GM21390 (cell line): ENCODE results near the gene GRIA2.
"Not testable (repeated sequence)": the region's sequence is repeated elsewhere in the genome, so short reads cannot be mapped to it uniquely, and the experiment has no call there.

Source experiments
- ATAC-seq: cut with Tn5 transposase; IDR thresholded peaks from one replicate; pipeline ENCODE4 v1.9.1; 2021; ENCODE audit not compliant: unreplicated experiment

GRIA2 gene

DNA sequence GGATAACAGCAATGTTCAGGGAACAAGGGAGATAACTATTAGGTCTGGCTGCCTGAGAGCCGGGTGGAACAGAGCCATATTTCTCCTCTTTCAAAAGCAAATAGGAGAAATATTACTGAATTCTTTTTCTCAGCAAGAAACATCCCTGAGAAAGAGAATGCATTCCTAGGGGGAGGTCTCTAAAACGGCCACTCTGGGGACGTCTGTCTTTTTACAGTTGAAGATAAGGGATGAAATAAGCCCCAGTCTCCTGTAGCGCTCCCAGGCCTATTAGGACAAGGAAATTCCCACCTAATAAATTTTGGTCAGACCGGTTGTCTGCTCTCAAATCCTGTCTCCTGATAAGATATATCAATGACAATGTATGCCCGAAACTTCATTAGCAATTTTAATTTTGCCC lies 37.6 kb downstream of the GRIA2 start:
- ATAC-seq = not testable (repeated sequence)

- no peak for ATAC-seq
Observed at GRCh38 chr4:157265281-157265680, 44.8 kb downstream of the GRIA2 start.

- ATAC-seq = no peak
Observed at GRCh38 chr4:157270108-157270507, 49.6 kb downstream of the GRIA2 start.

GRCh38 chr4:157270552-157270951 lies 50.0 kb downstream of the GRIA2 start:
- no peak for ATAC-seq

GRCh38 chr4:157271166-157271869 lies 50.8 kb downstream of the GRIA2 start:
- ATAC-seq = no peak

DNA sequence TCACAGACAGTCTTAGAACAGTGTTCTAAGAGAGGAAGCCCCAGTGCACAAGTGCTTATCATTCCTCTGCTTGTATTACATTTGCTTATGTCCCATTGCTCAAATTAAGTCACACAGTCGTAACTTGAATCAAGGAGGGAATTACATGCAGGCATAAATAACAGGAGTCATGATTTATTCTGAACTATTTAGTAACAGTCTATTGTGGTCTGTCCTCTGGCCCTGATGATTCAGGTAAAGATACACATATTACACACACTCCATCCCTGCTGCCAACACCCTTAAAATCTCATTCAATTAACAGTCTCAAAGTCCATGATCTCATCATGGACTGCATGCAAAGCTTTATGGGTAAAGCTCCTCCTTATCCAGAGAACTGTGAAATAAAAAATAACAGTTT lies 60.1 kb downstream of the GRIA2 start:
- no peak for ATAC-seq

- ATAC-seq = no peak
Observed at GRCh38 chr4:157282019-157282418, 61.5 kb downstream of the GRIA2 start.

DNA sequence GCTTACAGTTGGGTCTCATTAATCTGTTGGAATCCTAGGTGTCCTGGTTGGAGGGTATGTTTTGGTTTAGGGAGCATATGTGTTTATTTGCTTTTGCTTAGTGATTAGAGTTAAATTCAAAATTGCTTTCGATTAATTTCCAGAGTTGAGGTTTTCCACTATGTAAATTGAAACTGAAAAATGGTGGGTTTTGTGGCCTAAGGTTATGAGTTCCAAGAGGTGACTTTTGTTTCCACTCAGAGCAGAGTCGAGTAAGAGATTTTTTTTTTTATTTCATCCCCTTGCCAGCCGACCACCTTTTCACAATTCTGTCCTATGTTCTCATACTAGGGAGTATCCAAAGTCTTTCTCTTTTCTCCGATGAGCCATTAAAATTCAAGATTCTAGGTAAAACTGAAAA lies 66.9 kb downstream of the GRIA2 start:
- no peak for ATAC-seq

DNA sequence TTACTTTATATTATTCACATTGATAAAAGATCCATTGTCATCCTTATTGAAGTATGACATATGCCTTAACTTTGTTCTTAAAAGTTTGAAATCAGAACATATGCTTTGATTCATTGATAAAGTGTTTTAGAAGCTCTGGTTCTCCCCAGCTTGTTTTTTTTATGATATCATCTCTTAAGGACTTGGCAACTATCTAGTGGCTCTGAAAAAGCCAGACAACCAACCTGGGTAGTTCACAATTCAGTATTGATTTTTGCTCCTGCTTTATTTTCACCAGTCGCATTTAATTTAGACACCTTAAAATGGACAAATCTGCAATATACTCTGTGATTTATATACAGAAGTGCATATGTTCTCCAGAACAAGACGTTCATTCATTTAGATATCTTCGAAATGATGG lies 70.1 kb downstream of the GRIA2 start:
- ATAC-seq = no peak

DNA sequence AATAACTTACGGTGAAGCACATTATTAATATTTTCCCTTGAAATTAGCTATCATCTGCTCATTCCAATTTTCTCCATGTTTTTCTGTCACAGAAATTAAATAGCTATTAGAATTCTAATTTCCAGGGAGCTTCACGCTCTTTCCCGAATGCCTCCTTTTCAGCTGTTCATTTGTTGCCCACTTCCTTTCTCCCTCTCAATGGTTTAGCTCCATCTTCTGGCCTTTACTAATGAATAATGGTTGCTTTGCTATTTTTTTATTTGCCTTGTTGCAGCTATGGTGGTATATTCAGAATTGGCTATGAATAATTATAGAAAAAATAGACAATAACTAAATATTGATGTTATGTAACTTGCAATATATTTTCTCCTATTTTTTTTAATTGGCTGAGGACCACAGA lies 70.5 kb downstream of the GRIA2 start:
- no peak for ATAC-seq

DNA sequence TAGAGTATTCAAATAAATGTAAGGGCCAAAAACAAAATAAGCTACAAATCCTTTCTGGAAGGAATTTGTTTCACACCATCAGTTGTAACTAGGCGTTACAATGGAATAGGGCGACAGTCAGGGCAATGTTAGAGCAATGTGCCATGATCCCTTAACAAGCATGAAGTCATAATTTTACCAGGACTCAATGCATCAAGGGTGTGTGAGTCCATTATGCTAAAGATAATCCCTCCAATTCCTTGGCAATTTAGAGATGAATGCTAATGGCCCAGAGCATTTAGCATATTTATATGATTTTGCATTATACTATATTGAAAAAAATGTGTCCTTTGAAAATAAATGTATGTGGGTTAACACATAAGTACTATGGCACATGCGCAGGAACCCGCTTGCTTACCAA lies 73.1 kb downstream of the GRIA2 start:
- ATAC-seq = no peak

GRCh38 chr4:157294575-157294974 lies 74.0 kb downstream of the GRIA2 start:
- no peak for ATAC-seq

DNA sequence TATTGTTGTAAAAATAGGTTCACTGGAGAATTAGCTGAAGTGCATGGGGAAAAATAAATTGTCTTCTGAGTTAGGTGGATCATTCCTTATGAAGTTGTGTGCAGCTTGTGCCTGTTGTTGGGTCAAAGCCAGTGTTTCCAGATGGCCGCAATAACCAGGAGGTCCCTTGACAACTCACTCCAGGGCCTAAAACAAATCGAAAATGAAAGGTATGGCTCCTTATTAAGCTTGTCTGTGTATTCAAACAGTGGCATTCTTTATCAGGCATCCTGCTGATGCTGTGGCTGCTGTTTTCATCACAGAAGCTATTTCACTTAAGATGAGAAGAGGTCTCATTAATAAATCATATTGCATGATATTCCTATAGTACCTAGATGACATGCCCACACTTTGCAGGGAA lies 80.2 kb downstream of the GRIA2 start:
- no peak for ATAC-seq

DNA sequence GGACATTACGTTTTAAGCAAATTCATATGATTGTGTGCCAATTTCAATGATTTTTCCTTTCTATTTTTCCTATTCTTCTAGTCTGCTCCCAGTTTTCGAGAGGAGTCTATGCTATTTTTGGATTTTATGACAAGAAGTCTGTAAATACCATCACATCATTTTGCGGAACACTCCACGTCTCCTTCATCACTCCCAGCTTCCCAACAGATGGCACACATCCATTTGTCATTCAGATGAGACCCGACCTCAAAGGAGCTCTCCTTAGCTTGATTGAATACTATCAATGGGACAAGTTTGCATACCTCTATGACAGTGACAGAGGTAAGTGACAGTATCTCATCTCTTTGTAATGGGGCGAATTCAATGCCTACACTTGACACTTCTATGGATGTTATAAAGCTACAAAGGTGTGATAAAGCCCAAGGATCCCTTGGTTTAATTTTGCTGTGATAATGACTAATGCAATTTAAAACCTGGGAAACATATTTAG lies 83.0 kb downstream of the GRIA2 start:
- no peak for ATAC-seq

GRCh38 chr4:157304769-157305168 lies 84.2 kb downstream of the GRIA2 start:
- ATAC-seq = no peak

GRCh38 chr4:157312702-157313101 lies 92.2 kb downstream of the GRIA2 start:
- no peak for ATAC-seq

DNA sequence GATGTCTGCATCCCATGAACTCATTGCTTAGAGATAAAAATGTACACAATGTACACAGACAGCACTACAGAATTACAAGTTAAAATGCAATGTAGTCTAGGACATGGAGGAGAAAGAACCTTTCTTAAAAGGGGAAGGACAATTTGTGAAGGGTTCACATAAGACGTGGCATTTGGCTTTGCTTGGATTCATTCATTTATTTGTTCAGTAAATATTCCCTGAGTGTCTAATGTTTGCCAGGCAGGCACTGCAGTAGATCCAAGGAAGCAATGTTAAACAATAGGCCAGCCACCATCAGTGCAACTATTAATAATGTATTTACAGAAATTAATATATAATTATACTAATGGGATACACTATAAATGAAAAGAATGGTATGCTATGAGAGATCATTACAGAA lies 94.4 kb downstream of the GRIA2 start:
- no peak for ATAC-seq

DNA sequence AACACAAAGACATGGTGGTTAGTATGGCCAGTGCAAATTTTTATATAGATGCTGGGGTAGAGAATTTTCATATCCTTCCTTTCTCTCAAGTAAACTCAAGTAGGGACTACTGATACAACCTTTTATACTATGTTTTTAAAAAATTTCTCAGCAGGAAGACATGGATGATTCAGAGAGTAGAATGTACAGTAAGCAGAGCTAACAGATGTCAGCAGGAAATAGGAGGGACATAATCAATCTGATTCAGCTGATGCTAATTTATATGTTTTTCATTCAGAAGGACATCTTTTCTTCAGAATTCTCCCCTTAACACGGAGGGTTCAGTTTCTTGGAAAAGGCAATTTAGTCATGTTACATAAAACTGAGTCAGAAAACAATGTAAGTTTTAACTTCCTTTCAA lies 95.4 kb downstream of the GRIA2 start:
- ATAC-seq = no peak

GRCh38 chr4:157320092-157320491 lies 99.6 kb downstream of the GRIA2 start:
- no peak for ATAC-seq

DNA sequence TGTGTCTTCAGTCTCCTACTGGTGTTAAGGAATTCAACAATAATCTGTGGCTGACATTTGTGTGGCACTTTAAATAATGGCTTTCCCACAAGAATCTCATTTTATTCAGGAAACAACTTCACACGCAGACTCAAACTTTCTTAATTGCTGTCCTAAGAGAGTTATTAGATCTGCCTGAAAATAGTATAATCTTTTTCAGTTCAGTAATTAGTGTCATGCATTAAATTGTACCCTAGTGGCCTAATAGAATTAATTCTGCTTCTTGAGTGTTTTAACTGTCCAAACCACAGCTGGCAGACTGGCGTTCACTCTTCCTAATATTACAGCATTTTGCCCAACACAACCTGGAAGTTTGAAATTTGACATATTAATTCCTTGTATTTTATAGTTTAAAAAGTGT lies 107.1 kb downstream of the GRIA2 start:
- ATAC-seq = no peak

DNA sequence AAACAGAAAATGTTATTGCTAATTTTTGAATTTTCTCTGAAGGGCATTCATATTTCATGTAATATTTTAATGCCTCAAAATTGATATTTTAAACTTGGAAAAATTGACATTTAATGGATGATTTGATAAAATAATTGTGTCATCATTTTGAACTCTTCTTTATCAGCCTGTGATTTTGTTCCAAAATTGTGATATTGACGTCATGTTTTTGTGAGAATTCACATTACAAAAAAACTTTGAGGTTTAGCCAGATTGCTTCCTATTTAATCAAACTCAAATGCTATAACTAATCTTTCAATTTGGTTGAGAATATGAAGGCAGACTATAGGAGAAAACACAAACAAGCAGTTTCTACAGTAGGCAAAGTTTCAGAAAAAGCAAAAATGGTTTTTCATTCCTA lies 137.4 kb downstream of the GRIA2 start:
- ATAC-seq = no peak

DNA sequence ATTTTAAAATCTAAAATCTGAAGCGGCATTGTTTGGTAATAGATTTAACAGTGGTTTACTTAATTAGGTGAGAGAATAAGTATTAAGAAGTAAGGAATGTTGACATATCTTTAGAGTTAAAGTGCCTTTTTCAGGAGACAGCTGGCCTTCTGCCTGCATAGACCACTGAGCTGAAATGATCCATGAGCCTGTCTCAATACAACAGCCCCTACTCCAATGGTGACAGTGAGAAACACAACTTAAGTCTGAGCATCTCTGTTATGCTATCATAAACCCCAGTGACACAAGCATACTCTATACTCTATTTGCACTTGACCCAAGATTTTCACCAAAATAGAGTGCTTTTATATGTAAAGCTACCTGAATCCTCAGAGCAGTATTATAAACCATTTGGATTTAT lies 137.9 kb downstream of the GRIA2 start:
- no peak for ATAC-seq

GRCh38 chr4:157358851-157359250 lies 138.3 kb downstream of the GRIA2 start:
- no peak for ATAC-seq
